PC-3 (cell line): ENCODE data around the gene NOC4L. TPM values are rescaled to one million over a fixed set of nuclear protein-coding genes. Genes with fewer than 3 reads are reported as not detected.

Experiments used
- ATAC-seq: fragments of 200-7000 bp; cut with Tn5 transposase; 2 replicates; pipeline ENCODE4 v1.9.1; 2020; ENCODE audit warnings: mild to moderate bottlenecking, moderate library complexity
- BruUV-seq: library from RNA; stranded (reverse); fragments of 400-500 nt; replicated peaks from 2 replicates; lab custom pipeline; 2021; lab: Mats Ljungman, UMichigan
- CTCF ChIA-PET: fragments of 300-600 bp; sonication (Branson Sonifier 250); formaldehyde crosslinking; loops from one replicate; lab custom pipeline; 2022; ENCODE audit warnings: antibody characterized with exemption; lab: Charles Lee
- POLR2A ChIA-PET: fragments of 300-600 bp; sonication (Branson Sonifier 250); formaldehyde crosslinking; loops from one replicate; lab custom pipeline; 2022; ENCODE audit warnings: antibody characterized with exemption; ENCODE audit not compliant: unreplicated experiment; lab: Charles Lee
- DNase-seq: peaks from one replicate; pipeline ENCODE4 v3.0.0-alpha.2; 2015
- H2AFZ ChIP-seq: fragments of 300-600 bp; sonication (generic); 2 replicates; pipeline ENCODE4 v1.6.0; 2016; ENCODE audit warnings: antibody characterized with exemption, low read length
- H3F3A ChIP-seq: fragments of 300-600 bp; sonication (generic); one replicate; pipeline ENCODE4 v1.6.0; 2017; ENCODE audit warnings: antibody characterized with exemption, low read length, control low read depth, mild to moderate bottlenecking; ENCODE audit not compliant: unreplicated experiment
- H3K27ac ChIP-seq: fragments of 300-600 bp; sonication (generic); 2 replicates; pipeline ENCODE4 v1.5.1; 2016; ENCODE audit warnings: mild to moderate bottlenecking, low read length
- H3K27me3 ChIP-seq: fragments of 300-600 bp; sonication (generic); 2 replicates; pipeline ENCODE4 v1.6.1; 2016; ENCODE audit warnings: low read length, mixed read lengths
- H3K36me3 ChIP-seq: fragments of 300-600 bp; sonication (generic); 2 replicates; pipeline ENCODE4 v1.6.1; 2016; ENCODE audit warnings: low read depth, mixed run types, low read length, mixed read lengths
- H3K4me1 ChIP-seq: fragments of 300-600 bp; sonication (generic); 2 replicates; pipeline ENCODE4 v1.5.1; 2016; ENCODE audit warnings: low read length; ENCODE audit not compliant: insufficient read depth
- H3K4me2 ChIP-seq: fragments of 300-600 bp; sonication (generic); 2 replicates; pipeline ENCODE4 v1.6.0; 2016; ENCODE audit warnings: low read length
- H3K4me3 ChIP-seq: fragments of 300-600 bp; sonication (generic); 2 replicates; pipeline ENCODE4 v1.5.1; 2016; ENCODE audit warnings: mild to moderate bottlenecking, low read length, mixed read lengths
- H3K79me2 ChIP-seq: fragments of 300-600 bp; sonication (generic); 2 replicates; pipeline ENCODE4 v1.6.1; 2017; ENCODE audit warnings: low read length, mixed read lengths
- H3K9ac ChIP-seq: fragments of 300-600 bp; sonication (generic); 2 replicates; pipeline ENCODE4 v1.6.0; 2016; ENCODE audit warnings: mild to moderate bottlenecking, low read length
- H3K9me2 ChIP-seq: fragments of 300-600 bp; sonication (generic); replicated peaks from 2 replicates; pipeline ENCODE4 v1.6.1; 2016; ENCODE audit warnings: mixed run types, low read length, mixed read lengths
- H3K9me3 ChIP-seq: fragments of 300-600 bp; sonication (generic); 2 replicates; pipeline ENCODE4 v1.6.1; 2016; ENCODE audit warnings: low read length, mixed read lengths
- H4K20me1 ChIP-seq: fragments of 300-600 bp; sonication (generic); 2 replicates; pipeline ENCODE4 v1.6.1; 2016; ENCODE audit warnings: low read length, mixed read lengths
- CTCF ChIP-seq: fragments of 300-600 bp; sonication (generic); conservative IDR thresholded peaks from 2 replicates; pipeline ENCODE4 v1.5.1; 2017; ENCODE audit warnings: antibody characterized with exemption, low read depth, mild to moderate bottlenecking, low read length
- EZH2 ChIP-seq: fragments of 300-600 bp; sonication (generic); IDR thresholded peaks from one replicate; pipeline ENCODE4 v1.6.1; 2017; ENCODE audit warnings: antibody characterized with exemption, mild to moderate bottlenecking, low read length; ENCODE audit not compliant: unreplicated experiment
- EZH2phosphoT487 ChIP-seq: fragments of 300-600 bp; sonication (generic); IDR thresholded peaks from 2 replicates; pipeline ENCODE4 v1.6.1; 2018; ENCODE audit warnings: mild to moderate bottlenecking, antibody characterized with exemption, low read length, borderline replicate concordance
- intact Hi-C: fragments of 100-400 bp; cut with micrococcal nuclease; formaldehyde crosslinking; loops from 2 replicates; pipeline ENCODE4 v1.9.0; 2023
- total RNA-seq: library from RNA; depleted of rRNA; stranded (reverse); fragments of >200 nt; gene quantifications from 2 replicates; pipeline ENCODE4 v1.2.3, GENCODE V29; 2014

NOC4L gene
- total RNA-seq, 1 experiment from 2014 or later, result 44.4 TPM

- Histone ChIP-seq H2AFZ (no peak overlapping the region), H3K27ac (no peak overlapping the region), H3K4me2 (peak overlapping the region; percentile 97), H3K9ac (peak overlapping the region; percentile 98), H3K9me2 (no peaks in the 10 kb centered on the region), H3K79me2 (peaks cover 58% of the 10 kb centered on the region), H3K9me3 (no peaks in the 10 kb centered on the region), H3F3A (no peaks in the 10 kb centered on the region), H3K4me3 (peak overlapping the region; percentile 86), H3K27me3 (no peaks in the 10 kb centered on the region), H4K20me1 (0 out of 2 replicates have a peak, but pooled peaks cover 6% of the 10 kb centered on the region), H3K36me3 (peaks cover 47% of the 10 kb centered on the region), H3K4me1 (peaks cover 18% of the 10 kb centered on the region; the same call in 1 of the 2 replicates)
- intact Hi-C loops, result no loop called here
- no peak for DNase-seq
- ATAC-seq, result no peak
- no peak for TF ChIP-seq EZH2phosphoT487
- TF ChIP-seq EZH2, result no peak
- TF ChIP-seq CTCF, result no peak
- ChIA-PET POLR2A (no interaction called here), CTCF (no interaction called here)
- no TSS peak for BruUV-seq
These were observed 1.4 kb upstream of the NOC4L start for GRCh38 chr12:132142679-132143335.

- peak overlapping the region; percentile 86 for H3K4me3 ChIP-seq
- H3K9me3 ChIP-seq, result no peaks in the 10 kb centered on the region
- ChIA-PET CTCF (no interaction called here), POLR2A (no interaction called here)
- no peak for TF ChIP-seq EZH2
- TF ChIP-seq EZH2phosphoT487, result no peak
- TF ChIP-seq CTCF, result no peak
- peak overlapping the region; percentile 98 for H3K9ac ChIP-seq
- intact Hi-C loops, result no loop called here
- ATAC-seq (peak; percentile 48), DNase-seq (no peak)
- TSS peak; percentile 20 for BruUV-seq
- H2AFZ ChIP-seq, result no peak overlapping the region
- H3K27me3 ChIP-seq, result no peaks in the 10 kb centered on the region
- no peaks in the 10 kb centered on the region for H3F3A ChIP-seq
- no peak overlapping the region for H3K27ac ChIP-seq
- H3K4me1 ChIP-seq, result peaks cover 18% of the 10 kb centered on the region; the same call in 1 of the 2 replicates
- H3K36me3 ChIP-seq, result peaks cover 52% of the 10 kb centered on the region
- H4K20me1 ChIP-seq, result 0 out of 2 replicates have a peak, but pooled peaks cover 6% of the 10 kb centered on the region
- peaks cover 64% of the 10 kb centered on the region for H3K79me2 ChIP-seq
- peak overlapping the region; percentile 97 for H3K4me2 ChIP-seq
- H3K9me2 ChIP-seq, result no peaks in the 10 kb centered on the region
These were observed 753 bp upstream of the NOC4L start for GRCh38 chr12:132143336-132144071.
